HCT116 (cell line): ENCODE measurements around the gene CST1. TPM values are rescaled to one million over a fixed set of nuclear protein-coding genes. Genes with fewer than 3 reads are reported as not detected.
"Not testable (repeated sequence)": the region's sequence is repeated elsewhere in the genome, so short reads cannot be mapped to it uniquely, and the experiment has no call there.

ENCODE experiments used
- ATAC-seq: fragments of 200-7000 bp; cut with Tn5 transposase; 2 replicates; pipeline ENCODE4 v1.9.1; 2020; ENCODE audit warnings: mild to moderate bottlenecking, moderate library complexity
- BruUV-seq: library from RNA; stranded (reverse); fragments of 400-500 nt; replicated peaks from 2 replicates; lab custom pipeline; 2021; lab: Mats Ljungman, UMichigan
- CTCF ChIA-PET: fragments of 300-600 bp; sonication (Branson Sonifier 250); formaldehyde crosslinking; loops from one replicate; lab custom pipeline; 2021; ENCODE audit warnings: antibody characterized with exemption; lab: Charles Lee
- POLR2A ChIA-PET: fragments of 300-600, 350-600 bp; sonication (Branson Sonifier 250); formaldehyde crosslinking; loops from one replicate; lab custom pipeline; 2021; ENCODE audit warnings: antibody characterized with exemption; lab: Charles Lee
- RAD21 ChIA-PET, 2 experiments: fragments of 300-600 bp; sonication (Branson Sonifier 250); formaldehyde crosslinking; loops; one replicate each; lab custom pipeline; 2023; ENCODE audit warnings: low total read pairs in 2 of 2; ENCODE audit not compliant: uncharacterized antibody in 2 of 2, unreplicated experiment in 2 of 2, low non-redundant PET in 1 of 2; lab: Charles Lee
- DNase-seq: peaks from one replicate; pipeline ENCODE4 v3.0.0-alpha.2; 2010; ENCODE audit warnings: low read depth, low spot score
- H2AFZ ChIP-seq: fragments of 200-600 bp; shearing (Covaris generic), sonication (generic); 2 replicates; pipeline ENCODE4 v1.6.1; 2017; ENCODE audit warnings: low read depth, mixed run types, mixed read lengths, antibody characterized with exemption, low read length; ENCODE audit not compliant: poor library complexity, severe bottlenecking
- H3K27ac ChIP-seq: 2 replicates; pipeline ENCODE4 v1.5.1; 2012; ENCODE audit warnings: low read depth, low read length
- H3K27me3 ChIP-seq: fragments of 200-600 bp; sonication (generic); 2 replicates; pipeline ENCODE4 v1.6.1; 2016; ENCODE audit warnings: mixed run types, low read length, mixed read lengths; ENCODE audit not compliant: insufficient read depth
- H3K36me3 ChIP-seq, 2 experiments: fragments of 200-500 bp in 1 of 2; fragments of 200-600 bp in 1 of 2; sonication (Bioruptor generic) in 1 of 2; sonication (generic) in 1 of 2; 2 replicates each; pipeline versions ENCODE4 v1.5.1 to v1.6.1; 2014 to 2016; ENCODE audit warnings: low read length in 2 of 2, inconsistent platforms in 1 of 2, mixed read lengths in 1 of 2, mixed run types in 1 of 2; ENCODE audit not compliant: insufficient read depth in 2 of 2, control insufficient read depth in 1 of 2
- H3K4me1 ChIP-seq, 2 experiments: fragments of 200-600 bp in 1 of 2; sonication (generic) in 1 of 2; 2 replicates each; pipeline versions ENCODE4 v1.5.1 to v1.6.1; 2012 to 2017; ENCODE audit warnings: low read length in 2 of 2, inconsistent platforms in 1 of 2, mild to moderate bottlenecking in 1 of 2, mixed read lengths in 1 of 2, mixed run types in 1 of 2, moderate library complexity in 1 of 2; ENCODE audit not compliant: insufficient read depth in 2 of 2, control insufficient read depth in 1 of 2
- H3K4me2 ChIP-seq: fragments of 200-600 bp; sonication (generic); 2 replicates; pipeline ENCODE4 v1.6.1; 2017; ENCODE audit warnings: mixed run types, low read length, mixed read lengths
- H3K4me3 ChIP-seq, 2 experiments: fragments of 200-600 bp in 1 of 2; sonication (generic) in 1 of 2; replicated peaks in 1 of 2; 2 replicates each; pipeline ENCODE4 v1.5.1; 2011 to 2016; ENCODE audit warnings: low read length in 2 of 2, control low read depth in 1 of 2, low read depth in 1 of 2, mild to moderate bottlenecking in 1 of 2, mixed read lengths in 1 of 2, mixed run types in 1 of 2
- H3K79me2 ChIP-seq: fragments of 200-600 bp; sonication (generic); 2 replicates; pipeline ENCODE4 v1.6.1; 2017; ENCODE audit warnings: mild to moderate bottlenecking, mixed run types, low read length, moderate library complexity, mixed read lengths; ENCODE audit not compliant: insufficient read depth
- H3K9ac ChIP-seq: fragments of 200-600 bp; sonication (generic); 2 replicates; pipeline ENCODE4 v1.6.1; 2016; ENCODE audit warnings: low read length, mixed read lengths
- H3K9me2 ChIP-seq: fragments of 200-600 bp; sonication (generic), shearing (Covaris generic); 2 replicates; pipeline ENCODE4 v1.6.1; 2017; ENCODE audit warnings: mixed run types, mild to moderate bottlenecking, moderate library complexity; ENCODE audit not compliant: insufficient read depth
- H3K9me3 ChIP-seq, 2 experiments: fragments of 200-500 bp in 1 of 2; fragments of 200-600 bp in 1 of 2; sonication (Bioruptor generic) in 1 of 2; sonication (generic) in 1 of 2; 2 replicates each; pipeline ENCODE4 v1.6.1; 2014 to 2017; ENCODE audit warnings: low read length in 2 of 2, mixed read lengths in 2 of 2, inconsistent platforms in 1 of 2, low read depth in 1 of 2, mild to moderate bottlenecking in 1 of 2, mixed run types in 1 of 2, moderate library complexity in 1 of 2; ENCODE audit not compliant: control insufficient read depth in 1 of 2, insufficient read depth in 1 of 2
- H4K20me1 ChIP-seq: fragments of 200-600 bp; sonication (generic), shearing (Covaris generic); 2 replicates; pipeline ENCODE4 v1.6.1; 2017; ENCODE audit warnings: mixed run types, mild to moderate bottlenecking, moderate library complexity; ENCODE audit not compliant: insufficient read depth
- EZH2 ChIP-seq: fragments of 200-600 bp; sonication (generic); IDR thresholded peaks from 2 replicates; pipeline ENCODE4 v1.6.1; 2017; ENCODE audit warnings: antibody characterized with exemption, mixed run types
- JUND ChIP-seq: IDR thresholded peaks from 2 replicates; pipeline ENCODE4 v1.6.1; 2012
- SP1 ChIP-seq: IDR thresholded peaks from 2 replicates; pipeline ENCODE4 v1.6.1; 2012; ENCODE audit warnings: low read depth
- ZNF274 ChIP-seq: fragments of 200-500 bp; sonication (Bioruptor generic); IDR thresholded peaks from 2 replicates; pipeline ENCODE4 v1.6.1; 2014; ENCODE audit warnings: mild to moderate bottlenecking, low read depth, low read length, inconsistent platforms
- intact Hi-C: fragments of 100-400 bp; cut with micrococcal nuclease; formaldehyde crosslinking; loops from 2 replicates; pipeline ENCODE4 v1.10.0; 2022
- total RNA-seq: library from RNA; stranded (reverse); gene quantifications from one replicate; pipeline ENCODE4 v1.2.1, GENCODE V29; 2021; ENCODE audit not compliant: unreplicated experiment
- TF ChIP-seq, protein P1 (sequence below): IDR thresholded peaks from 2 replicates; pipeline ENCODE4 v1.6.1; 2012
- TF ChIP-seq, protein P2 (sequence below): IDR thresholded peaks from 2 replicates; pipeline ENCODE4 v1.6.1; 2012
- TF ChIP-seq, protein P3 (sequence below): IDR thresholded peaks from 2 replicates; pipeline ENCODE4 v1.6.1; 2011; ENCODE audit warnings: mild to moderate bottlenecking, low read length, moderate library complexity; ENCODE audit not compliant: insufficient replicate concordance; ENCODE audit errors: extremely low read depth

The CST1 gene
- total RNA-seq, 1 experiment from 2014 or later: not detected

DNA sequence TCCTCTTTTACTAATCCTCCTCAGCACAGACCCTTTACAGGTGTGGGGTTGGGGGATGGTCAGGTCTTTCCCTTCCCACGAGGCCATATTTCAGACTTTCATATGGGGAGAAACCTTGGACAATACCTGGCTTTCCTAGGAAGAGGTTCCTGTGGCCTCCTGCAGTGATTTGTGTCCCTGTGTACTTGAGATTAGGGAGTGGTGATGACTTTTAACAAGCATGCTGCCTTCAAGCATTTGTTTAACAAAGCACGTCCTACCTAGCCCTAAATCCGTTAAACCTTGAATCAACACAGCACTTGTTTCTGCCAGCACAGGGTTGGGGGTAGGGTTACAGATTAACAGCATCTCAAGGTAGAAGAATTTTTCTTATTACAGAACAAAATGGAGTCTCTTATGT, 6.1 kb upstream of the CST1 start:
- RAD21 ChIA-PET, DNase-seq, H3K36me3 ChIP-seq, BruUV-seq, POLR2A ChIA-PET, H3K9me2 ChIP-seq, H4K20me1 ChIP-seq, H3K79me2 ChIP-seq, ATAC-seq, H3K9ac ChIP-seq, H3K4me2 ChIP-seq, H2AFZ ChIP-seq, intact Hi-C loops, H3K4me1 ChIP-seq, H3K4me3 ChIP-seq, H3K9me3 ChIP-seq, H3K27me3 ChIP-seq, H3K27ac ChIP-seq, CTCF ChIA-PET: not testable (repeated sequence)

DNA sequence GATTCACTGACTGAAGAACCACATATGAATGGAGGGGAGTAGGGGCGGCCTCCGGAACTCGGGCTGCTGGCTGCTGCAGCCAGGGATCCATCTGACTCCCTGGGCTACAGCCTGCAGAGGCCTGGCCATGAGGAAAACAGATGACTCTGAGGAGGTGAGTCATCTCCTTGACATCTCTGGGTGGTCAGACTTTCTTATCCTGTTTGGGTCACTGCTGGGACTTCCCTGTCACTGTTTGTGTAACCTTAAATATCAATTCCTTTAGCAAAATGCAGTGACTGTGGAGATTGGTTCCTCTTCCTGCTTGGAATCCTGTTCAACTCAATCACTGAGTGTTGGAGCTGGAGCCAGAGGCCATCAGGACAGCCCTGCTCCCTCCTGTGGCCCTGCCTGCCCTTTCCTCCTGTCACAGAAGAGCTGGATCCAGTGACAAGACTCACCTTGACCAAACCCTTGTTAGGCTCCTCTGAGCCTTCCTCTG, 4.4 kb upstream of the CST1 start:
- CTCF ChIA-PET, H3K36me3 ChIP-seq, H3K27me3 ChIP-seq, intact Hi-C loops, H3K4me2 ChIP-seq, DNase-seq, H2AFZ ChIP-seq, H4K20me1 ChIP-seq, RAD21 ChIA-PET, H3K27ac ChIP-seq, H3K9me3 ChIP-seq, BruUV-seq, H3K4me1 ChIP-seq, H3K79me2 ChIP-seq, POLR2A ChIA-PET, H3K9ac ChIP-seq, H3K4me3 ChIP-seq, H3K9me2 ChIP-seq: not testable (repeated sequence)
- peak; percentile 59 for ATAC-seq

DNA sequence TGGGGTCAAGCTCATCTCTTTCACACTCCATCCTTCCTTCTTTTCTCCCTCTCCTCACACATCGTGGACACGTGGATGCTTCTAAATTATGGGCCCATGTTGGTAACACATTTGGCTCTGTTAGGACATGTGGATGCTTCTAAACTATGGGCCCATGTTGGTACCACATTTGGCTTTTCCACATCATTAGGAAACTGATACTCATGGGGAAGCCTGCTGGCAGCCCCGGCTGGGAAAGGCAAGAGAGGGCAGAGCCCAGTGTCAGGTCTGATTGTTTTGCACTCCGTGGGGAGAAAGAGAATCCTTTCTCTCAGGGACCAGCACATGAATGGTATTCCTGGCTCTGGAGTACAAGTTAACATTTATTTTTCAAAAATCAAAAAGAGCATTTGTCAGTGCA, 4.0 kb upstream of the CST1 start:
- Histone ChIP-seq H3K4me2 (no peak overlapping the region), H3K79me2 (no peaks in the 10 kb centered on the region), H3K9me2 (no peaks in the 10 kb centered on the region), H2AFZ (no peak overlapping the region), H3K9ac (no peak overlapping the region), H3K9me3 (no peaks in the 10 kb centered on the region), H3K27me3 (peaks cover 6% of the 10 kb centered on the region; the same call in 1 of the 2 replicates), H3K36me3 (no peaks in the 10 kb centered on the region), H3K27ac (no peak overlapping the region), H3K4me1 (peaks cover 0 to 9% of the 10 kb centered on the region in 2 experiments; a peak in 1 of 4 replicates), H3K4me3 (no peak overlapping the region), H4K20me1 (no peaks in the 10 kb centered on the region)
- CTCF ChIA-PET: no interaction called here
- intact Hi-C loops: no loop called here
- ATAC-seq (no peak), DNase-seq (no peak)
- BruUV-seq: no TSS peak
- POLR2A ChIA-PET: no interaction called here
- RAD21 ChIA-PET: no interaction called here
- no peak for TF ChIP-seq SP1
- TF ChIP-seq, protein P1, sequence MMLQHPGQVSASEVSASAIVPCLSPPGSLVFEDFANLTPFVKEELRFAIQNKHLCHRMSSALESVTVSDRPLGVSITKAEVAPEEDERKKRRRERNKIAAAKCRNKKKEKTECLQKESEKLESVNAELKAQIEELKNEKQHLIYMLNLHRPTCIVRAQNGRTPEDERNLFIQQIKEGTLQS: no peak
- no peak for TF ChIP-seq EZH2
- TF ChIP-seq, protein P2, sequence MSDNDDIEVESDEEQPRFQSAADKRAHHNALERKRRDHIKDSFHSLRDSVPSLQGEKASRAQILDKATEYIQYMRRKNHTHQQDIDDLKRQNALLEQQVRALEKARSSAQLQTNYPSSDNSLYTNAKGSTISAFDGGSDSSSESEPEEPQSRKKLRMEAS: no peak
- TF ChIP-seq JUND: no peak
- TF ChIP-seq ZNF274: no peak
- TF ChIP-seq, protein P3, sequence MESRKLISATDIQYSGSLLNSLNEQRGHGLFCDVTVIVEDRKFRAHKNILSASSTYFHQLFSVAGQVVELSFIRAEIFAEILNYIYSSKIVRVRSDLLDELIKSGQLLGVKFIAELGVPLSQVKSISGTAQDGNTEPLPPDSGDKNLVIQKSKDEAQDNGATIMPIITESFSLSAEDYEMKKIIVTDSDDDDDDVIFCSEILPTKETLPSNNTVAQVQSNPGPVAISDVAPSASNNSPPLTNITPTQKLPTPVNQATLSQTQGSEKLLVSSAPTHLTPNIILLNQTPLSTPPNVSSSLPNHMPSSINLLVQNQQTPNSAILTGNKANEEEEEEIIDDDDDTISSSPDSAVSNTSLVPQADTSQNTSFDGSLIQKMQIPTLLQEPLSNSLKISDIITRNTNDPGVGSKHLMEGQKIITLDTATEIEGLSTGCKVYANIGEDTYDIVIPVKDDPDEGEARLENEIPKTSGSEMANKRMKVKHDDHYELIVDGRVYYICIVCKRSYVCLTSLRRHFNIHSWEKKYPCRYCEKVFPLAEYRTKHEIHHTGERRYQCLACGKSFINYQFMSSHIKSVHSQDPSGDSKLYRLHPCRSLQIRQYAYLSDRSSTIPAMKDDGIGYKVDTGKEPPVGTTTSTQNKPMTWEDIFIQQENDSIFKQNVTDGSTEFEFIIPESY: no peak
